HG03439 (cell line): Measurements from ENCODE around the gene HPRT1.

Source experiments
- ATAC-seq: cut with Tn5 transposase; IDR thresholded peaks from one replicate; pipeline ENCODE4 v1.9.1; 2021; ENCODE audit warnings: mild to moderate bottlenecking, moderate library complexity; ENCODE audit not compliant: unreplicated experiment

HPRT1 gene

DNA sequence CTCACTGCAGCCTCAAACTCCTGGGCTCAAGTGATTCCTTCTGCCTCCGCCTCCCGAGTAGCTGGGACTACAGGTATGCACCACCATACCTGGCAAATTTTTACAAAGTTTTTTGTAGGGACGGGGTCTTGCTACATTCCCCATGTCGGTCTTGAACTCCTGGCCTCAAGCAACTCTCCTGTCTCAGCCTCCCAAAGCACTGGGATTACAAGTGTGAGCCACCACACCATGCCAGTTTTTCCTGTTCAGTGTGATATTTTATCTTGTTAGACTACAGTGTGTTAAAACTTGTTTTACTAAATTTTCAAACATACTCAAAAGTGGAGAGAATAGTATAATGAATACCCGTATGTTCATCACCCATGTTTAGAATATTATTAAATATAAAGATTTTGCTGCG lies 12.1 kb downstream of the HPRT1 start:
- no peak for ATAC-seq

DNA sequence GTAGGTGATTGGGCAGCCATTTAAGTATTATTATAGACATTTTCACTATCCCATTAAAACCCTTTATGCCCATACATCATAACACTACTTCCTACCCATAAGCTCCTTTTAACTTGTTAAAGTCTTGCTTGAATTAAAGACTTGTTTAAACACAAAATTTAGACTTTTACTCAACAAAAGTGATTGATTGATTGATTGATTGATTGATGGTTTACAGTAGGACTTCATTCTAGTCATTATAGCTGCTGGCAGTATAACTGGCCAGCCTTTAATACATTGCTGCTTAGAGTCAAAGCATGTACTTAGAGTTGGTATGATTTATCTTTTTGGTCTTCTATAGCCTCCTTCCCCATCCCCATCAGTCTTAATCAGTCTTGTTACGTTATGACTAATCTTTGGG lies 16.3 kb downstream of the HPRT1 start:
- ATAC-seq: no peak

DNA sequence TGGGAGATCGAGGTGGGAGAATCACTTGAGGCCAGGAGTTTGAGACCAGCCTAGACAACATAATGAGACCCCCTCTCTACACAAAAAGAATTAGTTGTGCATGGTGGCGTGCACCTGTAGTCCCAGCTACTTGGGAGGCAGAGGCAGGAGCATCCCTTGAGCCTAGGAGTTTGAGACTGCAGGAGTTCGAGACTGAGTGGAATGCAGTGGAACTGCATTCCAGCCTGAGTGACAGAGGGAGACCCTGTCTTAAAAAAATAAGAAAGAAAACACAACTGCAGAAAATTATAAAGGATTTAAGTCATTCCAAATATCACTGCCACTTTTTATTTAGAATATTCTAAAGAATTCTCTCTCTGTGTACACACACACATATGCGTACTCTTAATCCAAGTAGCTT lies 18.4 kb downstream of the HPRT1 start:
- no peak for ATAC-seq

DNA sequence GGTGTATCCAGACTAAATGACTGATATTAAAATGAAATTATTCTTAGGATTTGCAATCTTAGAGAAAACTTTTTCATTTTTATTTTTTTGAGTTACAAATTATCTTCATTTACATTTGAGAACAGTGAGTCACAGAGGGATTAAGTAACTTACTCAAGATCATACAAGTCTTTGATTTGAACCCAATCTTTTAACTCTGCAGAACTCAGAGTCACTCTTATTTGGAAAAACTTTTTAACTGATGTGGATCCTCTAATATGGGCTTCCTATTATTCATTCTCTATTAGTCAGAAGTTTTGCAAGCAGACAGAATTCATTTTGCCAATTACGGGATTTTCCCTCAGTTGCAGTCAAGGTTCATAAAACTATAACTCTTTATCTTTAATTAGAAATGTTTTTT lies 20.1 kb downstream of the HPRT1 start:
- ATAC-seq: no peak

DNA sequence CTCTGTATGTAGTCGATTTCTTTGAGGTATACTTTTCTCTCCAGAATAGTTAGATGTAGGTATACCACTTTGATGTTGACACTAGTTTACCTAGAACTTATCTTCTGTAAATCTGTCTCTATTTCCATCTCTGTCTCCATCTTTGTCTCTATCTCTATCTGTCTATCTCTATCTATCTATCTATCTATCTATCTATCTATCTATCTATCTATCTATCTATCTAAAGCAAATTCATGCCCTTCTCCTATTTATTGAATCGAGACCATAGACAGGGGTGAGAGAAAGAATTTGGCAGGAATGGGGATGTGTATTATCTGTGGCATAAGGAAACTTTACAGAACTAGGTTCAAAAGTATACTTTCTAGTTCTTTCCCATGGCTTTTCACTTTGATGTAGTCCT lies 21.4 kb downstream of the HPRT1 start:
- no peak for ATAC-seq

DNA sequence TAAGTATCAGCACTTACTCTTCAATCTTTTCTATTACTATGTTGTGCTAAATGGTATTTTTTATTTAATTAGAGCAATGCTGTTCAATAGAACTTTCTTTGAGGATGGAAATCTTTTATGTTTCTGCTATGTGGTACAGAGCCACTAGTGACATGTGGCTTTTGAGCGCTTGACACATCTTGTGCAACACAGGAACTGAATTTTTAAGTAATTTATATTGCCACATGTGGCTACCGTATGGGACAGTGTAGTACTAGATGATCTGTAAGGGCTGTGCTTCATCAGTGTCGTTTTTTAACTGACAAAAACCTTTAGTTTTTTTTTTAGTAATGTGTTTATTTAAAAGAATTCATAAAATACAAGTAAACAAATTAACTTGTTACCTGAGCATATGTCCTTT lies 22.4 kb downstream of the HPRT1 start:
- no peak for ATAC-seq

DNA sequence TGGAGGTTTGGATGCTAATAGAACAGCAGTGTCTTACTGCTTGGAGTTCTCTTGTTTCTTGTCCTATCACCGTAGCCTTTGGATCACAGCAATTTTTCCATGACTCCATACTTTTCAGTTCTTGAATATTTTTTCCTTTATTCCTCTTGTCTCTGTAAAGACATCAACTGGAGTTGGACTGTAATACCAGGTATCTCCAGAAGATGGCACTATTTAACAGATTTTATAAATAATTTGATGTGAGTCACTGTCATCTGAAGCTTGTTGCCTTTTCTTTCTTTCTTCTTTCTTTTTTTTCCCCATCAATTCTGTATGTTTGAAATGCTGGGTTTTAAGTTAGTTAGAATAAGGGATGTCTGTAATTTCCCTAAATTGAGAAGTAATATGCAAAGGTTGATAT lies 24.1 kb downstream of the HPRT1 start:
- no peak for ATAC-seq

DNA sequence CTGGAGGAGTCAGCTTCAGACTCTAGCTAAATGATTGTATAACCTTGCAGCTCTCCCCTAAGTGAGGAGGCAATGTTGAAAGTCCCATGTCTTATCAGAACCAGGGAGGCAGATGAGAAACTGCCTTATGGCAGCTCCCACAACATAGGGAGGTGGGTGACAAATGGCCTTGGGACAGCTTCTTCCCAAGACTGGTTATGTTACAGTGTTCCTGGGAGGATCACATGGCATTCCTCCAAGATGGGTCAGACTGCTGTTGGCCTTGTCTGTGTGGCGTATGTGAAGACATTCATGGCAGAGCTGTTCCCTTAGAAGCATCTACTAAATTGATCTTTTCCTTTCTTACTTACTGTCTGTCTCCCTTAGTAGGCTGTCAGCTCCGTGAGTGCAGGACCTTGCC lies 42.0 kb downstream of the HPRT1 start:
- no peak for ATAC-seq

DNA sequence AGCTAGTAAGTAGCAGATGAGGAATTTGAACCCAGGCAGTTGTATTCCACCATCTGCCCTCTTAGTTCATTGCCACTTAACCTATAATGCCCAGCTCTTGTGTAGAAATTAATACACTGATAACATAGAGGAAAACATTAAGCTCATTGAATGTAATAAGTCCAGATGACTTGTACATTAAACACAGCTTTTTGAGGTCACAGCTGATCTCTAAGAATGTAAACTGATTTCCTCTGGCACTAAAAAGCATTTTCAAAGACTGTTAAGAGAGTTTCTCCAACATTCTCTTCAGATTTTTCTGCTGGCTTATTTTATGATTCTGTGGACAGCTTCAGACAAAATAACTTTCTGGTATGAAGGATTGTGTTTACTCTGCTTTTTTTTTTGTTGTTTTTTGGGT lies 42.7 kb downstream of the HPRT1 start:
- ATAC-seq: no peak

DNA sequence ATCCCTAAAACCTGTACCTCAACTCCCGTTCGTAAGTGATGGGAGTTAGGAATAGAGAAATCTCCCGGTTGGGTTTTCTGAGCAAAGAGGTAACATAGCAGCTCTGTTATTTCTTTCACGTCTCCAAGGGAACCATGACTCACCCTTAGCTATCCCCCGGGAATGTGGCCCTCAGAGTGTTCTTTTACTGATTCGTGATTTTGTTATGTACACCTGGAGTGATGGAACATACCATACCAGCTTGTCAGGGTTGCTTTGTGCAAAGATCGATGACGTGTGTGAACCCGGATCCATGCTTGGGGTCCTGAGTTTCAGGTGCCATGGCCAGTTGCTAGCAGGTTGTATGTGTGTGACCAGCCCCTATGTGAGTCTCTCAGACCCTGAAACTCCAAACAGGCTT lies 52.6 kb downstream of the HPRT1 start:
- ATAC-seq: no peak

DNA sequence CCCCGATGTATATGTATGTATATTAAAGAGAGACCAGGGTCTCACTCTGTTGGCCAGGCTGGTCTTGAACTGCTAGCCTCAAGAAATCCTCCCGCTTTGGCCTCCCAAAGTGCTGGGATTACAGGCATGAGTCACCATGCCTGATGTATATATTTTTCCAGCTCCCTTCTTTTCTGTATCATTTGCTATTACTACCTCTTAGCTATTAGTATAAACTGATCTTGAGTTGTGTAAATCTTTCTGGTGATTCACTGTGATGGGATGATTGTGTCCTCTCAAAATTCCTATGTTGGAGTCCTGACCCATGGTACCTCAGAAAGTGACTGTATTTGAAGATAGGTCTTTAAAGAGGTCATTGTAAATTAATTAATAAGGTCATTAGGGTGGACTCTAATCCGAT lies 53.1 kb downstream of the HPRT1 start:
- no peak for ATAC-seq

DNA sequence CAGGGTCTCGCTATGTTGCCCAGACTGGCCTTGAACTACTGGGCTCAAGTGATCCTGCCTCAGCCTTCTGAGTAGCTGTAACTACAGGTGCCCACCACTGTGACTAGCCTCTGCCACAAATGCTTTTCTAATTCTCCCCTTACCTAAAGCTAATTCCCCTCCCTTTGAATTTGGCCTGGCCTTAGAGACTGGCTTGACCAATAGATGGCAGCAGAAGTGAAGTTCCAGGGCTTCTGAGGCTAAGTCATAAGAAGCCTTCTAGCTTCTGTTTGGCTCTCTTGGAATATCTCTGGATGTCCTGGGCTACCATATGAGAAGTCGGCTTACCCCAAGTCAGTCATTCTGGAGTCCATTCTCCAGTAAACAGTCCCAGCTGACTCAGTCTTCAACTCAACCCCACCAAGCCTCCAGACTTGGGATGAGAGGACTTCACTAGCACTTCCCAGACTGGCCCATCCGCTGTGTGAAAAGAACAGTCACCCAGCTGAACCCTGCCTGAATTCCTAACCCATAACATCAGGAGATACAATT lies 61.0 kb downstream of the HPRT1 start:
- ATAC-seq: no peak

DNA sequence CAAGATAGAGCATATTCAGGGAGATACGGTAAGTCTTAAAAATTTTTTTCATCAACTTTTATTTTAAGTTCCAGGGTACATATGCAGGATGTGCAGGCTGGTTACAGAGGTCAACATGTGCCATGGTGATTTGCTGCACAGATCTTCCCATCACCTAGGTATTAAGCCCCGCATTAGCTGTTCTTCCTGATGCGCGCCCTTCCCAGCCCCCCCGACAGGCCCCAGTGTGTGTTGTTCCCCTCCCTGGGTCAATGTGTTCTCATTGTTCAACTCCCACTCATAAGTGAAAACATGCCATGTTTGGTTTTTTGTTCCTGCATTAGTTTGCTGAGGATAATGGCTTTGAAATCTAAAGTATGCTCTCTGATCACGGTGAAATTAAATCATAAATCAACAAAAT lies 64.2 kb downstream of the HPRT1 start:
- no peak for ATAC-seq

DNA sequence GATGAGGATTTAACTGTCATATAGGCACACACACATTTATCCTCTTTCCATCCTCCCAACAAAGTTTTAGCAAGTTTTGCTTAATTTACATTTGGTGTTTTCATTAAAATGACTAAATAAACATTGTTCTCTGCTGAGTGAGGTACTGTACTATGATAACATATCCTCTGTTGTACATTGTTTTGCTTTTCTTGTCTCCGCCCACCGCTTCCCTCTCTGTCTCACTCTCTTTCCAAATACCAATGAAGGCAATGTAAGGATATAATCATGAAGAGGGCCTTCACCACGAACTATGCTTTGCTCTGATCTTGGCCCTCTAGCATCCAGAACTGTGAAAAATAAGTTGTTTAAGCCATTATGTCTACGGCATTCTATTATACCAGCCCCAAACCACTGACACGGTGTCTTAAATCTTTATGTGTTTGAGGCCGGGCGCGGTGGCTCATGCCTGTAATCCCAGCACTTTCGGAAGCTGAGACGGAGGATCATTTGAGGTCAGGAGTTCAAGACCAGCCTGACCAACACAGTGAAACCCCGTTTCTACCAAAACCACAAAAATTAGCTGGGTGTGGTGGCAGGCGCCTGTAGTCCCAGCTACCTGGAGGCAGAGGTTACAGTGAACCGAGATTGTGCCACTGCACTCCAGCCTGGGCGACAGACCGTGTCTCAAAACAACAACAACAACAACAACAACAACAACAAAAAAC lies 65.3 kb downstream of the HPRT1 start:
- no peak for ATAC-seq

DNA sequence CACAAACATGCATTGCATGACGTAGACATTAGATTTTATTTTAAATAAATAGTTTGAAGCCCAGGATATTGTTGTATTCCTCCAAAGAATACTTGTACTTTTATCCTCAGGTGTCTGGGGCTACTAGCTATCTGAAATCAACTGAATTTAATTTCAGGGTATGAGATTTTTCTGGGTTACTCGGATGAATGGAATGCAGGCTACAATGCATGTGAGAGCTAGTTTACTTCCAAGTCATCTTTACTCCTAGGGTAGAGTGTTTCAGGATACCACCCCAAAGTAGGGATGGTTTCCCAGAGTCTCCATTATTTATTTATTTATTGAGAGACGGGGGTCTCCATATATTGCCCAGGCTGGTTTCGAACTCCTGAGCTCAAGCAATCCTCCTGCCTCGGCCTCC lies 66.4 kb downstream of the HPRT1 start:
- no peak for ATAC-seq

DNA sequence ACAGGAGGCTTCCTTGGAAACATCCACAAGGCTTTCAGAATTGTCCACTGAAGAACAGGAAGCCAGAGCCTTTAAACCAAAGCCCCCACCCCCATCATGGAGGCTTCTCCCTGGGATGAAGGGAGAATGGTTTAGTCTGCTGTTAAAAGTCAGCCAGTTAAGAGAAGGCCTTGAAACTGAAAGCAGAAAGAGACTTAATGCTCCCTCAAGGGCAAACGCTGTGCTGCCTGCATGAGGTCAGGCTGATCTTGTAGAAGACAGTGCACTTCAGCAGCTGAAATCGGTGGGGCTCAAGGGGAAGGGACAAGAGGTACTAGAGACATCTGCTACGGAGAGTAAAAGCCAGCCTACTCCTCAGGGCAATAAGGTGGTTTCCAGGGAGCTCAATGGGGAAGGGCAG lies 69.0 kb downstream of the HPRT1 start:
- no peak for ATAC-seq

DNA sequence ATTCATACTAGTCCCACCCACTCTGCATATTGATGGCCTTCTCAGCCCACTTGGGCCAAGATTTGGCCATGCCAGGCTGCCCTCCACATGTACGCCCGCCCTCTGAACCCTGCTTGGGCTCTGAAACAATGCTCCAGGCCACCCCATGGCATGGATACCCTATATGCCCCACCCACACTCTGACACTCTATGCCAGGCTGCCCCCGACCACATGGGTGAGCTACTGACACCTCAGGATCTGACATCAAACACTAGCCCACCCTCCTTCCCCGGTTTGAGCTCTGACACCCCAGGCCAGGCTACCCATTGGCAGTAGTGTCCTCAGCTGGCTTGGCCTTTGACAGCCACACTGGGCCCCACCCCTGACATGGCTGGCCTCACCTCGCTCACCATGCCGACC lies 69.5 kb downstream of the HPRT1 start:
- ATAC-seq: no peak

DNA sequence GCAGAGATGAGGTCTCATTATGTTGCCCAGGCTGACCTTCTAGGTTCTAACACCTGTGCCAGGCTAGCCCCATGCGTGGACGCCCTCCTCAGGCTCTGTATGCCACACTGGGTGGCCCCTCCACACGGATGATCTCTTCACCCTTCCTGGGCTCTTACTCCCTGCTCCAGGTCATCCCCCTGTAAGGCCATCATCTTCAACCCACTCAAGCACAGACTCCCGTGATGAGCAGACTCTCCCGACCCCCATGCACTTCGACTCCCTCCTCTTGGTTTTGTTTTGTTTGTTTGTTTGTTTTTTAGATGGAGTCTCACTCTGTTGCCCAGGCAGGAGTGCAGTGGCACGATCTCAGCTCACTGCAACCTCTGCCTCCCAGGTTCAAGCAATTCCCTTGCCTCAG lies 70.9 kb downstream of the HPRT1 start:
- ATAC-seq: no peak

DNA sequence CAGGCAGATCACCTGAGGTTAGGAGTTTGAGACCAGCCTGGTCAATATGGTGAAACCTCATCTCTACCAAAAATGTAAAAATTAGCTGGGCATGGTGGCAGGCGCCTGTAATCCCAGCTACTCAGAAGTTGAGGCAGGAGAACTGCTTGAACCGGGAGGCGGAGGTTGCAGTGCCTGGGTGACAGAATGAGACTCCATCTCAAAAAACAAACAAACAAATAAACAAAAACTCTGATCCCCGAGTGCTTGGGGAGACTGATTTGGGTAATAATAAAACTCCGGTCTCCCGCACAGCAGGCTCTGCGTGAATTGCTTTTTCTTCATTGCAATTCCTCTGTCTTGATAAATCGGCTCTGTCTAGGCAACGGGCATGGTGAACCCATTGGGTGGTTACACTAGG lies 73.4 kb downstream of the HPRT1 start:
- ATAC-seq: no peak

DNA sequence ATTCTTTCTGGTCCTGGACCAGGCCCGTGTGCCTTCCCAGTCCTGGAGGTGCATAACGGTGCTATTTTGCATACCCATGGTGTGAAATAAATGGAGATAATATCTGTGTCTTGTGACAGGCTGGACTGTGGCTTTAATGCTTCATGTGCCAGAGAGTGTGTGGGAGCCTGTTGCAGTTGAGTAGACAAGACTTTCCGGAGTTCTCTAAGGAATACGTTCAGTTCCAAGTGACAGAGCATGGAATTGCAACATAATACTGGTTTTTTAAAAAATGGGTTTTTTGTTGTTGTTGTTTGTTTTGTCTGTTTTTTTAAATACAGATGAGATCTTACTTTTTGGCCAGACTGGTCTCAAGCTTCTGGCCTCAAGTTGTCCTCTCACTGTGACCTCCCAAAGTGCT lies 74.0 kb downstream of the HPRT1 start:
- ATAC-seq: no peak

DNA sequence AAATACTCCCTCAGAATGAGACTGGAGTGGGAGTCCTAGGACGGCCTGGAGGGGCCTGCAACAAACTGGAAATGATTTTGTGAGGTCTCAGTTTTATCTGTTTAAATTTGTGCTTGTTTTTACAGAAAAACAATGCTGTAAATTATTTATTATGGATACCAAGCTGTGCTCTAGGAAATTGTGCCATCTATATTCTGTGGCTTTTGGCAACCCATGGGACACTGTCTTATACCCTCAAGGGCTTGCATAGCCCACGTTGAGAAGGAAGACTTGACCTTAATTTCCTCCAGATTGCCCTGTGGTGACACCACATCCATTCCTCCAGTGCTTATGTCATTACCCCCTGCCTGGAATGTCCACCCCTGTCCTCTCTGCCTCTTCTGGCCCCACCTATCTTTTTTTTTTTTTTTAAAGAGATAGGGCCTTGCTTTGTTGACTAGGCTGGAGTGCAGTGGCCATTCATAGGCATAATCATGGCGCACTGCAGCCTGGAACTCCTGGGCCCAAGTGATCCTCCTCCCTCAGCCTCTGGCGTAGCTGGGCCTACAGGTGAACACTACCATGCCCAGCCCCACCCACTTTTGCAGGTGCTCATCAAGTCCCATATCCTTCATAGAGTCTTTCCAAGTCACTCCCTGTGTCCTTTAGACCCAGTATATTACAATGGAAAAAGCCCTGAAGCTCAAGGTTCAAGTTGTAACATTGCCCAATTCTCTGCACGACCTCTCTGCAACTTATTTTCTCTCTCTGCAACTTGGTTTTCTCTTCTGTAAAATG lies 77.4 kb downstream of the HPRT1 start:
- no peak for ATAC-seq

DNA sequence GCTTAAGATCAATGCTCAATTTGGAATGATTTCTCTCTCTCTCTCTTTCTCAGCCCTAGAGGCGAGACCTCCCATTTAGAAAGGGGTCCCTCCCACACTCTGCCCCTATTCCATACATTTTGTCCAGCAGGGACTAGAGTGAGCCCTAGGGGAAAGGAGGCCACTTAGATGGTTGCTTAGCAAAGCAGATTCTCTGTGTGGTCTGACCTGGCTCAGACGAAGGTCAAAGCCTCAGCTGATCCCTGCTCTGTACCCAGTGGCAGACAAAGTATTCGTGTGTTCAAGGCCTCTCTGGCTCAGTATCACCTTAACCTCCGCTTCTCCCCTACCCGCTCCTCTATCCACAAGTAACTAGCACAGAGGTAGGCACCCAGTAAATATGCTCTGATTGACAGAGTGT lies 78.4 kb downstream of the HPRT1 start:
- ATAC-seq: no peak

DNA sequence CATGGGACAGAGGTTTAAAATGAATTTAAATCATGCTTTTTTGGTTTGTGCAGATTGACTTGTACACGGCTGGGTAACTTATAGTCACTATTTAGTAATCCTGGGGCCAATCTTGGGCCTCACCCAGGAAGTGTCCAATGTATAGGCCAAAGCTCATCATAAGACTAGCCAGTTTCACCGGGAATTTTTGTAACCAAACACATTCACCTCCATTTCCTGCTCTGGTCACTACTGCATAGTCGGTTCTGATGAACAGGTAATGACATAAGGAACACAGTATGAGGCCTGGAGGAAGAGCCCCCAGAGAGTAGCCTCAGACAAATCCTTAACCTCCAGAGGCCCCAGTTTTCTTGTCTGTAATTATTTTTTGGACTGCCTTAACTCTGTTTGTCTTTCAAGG lies 81.9 kb downstream of the HPRT1 start:
- no peak for ATAC-seq
